HG03354 (cell line): Measurements from ENCODE around the gene ZNF519.
"Not testable (repeated sequence)": the region's sequence is repeated elsewhere in the genome, so short reads cannot be mapped to it uniquely, and the experiment has no call there.

ENCODE experiments used
- ATAC-seq: cut with Tn5 transposase; IDR thresholded peaks from one replicate; pipeline ENCODE4 v1.9.1; 2021; ENCODE audit warnings: mild to moderate bottlenecking; ENCODE audit not compliant: unreplicated experiment, poor library complexity, severe bottlenecking

The ZNF519 gene

GRCh38 chr18:14132271-14132700 lies at the start of gene ZNF519:
Gene ZNF519 (minus strand): TSS chr18:14132435. CDS start chr18:14132277, 158 bp downstream.
- ATAC-seq = peak; percentile 100

GRCh38 chr18:14179306-14179705 lies 47.1 kb upstream of the ZNF519 start:
- ATAC-seq = no peak

GRCh38 chr18:14178321-14179196 lies 46.3 kb upstream of the ZNF519 start:
- ATAC-seq = peak; percentile 96

- ATAC-seq = not testable (repeated sequence)
Measured at GRCh38 chr18:14177540-14178320, 45.5 kb upstream of the ZNF519 start.

- not testable (repeated sequence) for ATAC-seq
Measured at GRCh38 chr18:14175404-14175803, 43.2 kb upstream of the ZNF519 start.

GRCh38 chr18:14174706-14175085 lies 42.5 kb upstream of the ZNF519 start:
- ATAC-seq = no peak

GRCh38 chr18:14174002-14174705 lies 41.9 kb upstream of the ZNF519 start:
- not testable (repeated sequence) for ATAC-seq

GRCh38 chr18:14173116-14173951 lies 41.1 kb upstream of the ZNF519 start:
- ATAC-seq = not testable (repeated sequence)

GRCh38 chr18:14172142-14173115 lies 40.2 kb upstream of the ZNF519 start:
- not testable (repeated sequence) for ATAC-seq

GRCh38 chr18:14171301-14172141 lies 39.3 kb upstream of the ZNF519 start:
- ATAC-seq = not testable (repeated sequence)

- not testable (repeated sequence) for ATAC-seq
Measured at GRCh38 chr18:14170367-14171036, 38.3 kb upstream of the ZNF519 start.

- not testable (repeated sequence) for ATAC-seq
Measured at GRCh38 chr18:14162915-14163314, 30.7 kb upstream of the ZNF519 start.

- ATAC-seq = not testable (repeated sequence)
Measured at GRCh38 chr18:14151564-14152113, 19.4 kb upstream of the ZNF519 start.

GRCh38 chr18:14150766-14151165 lies 18.5 kb upstream of the ZNF519 start:
- ATAC-seq = not testable (repeated sequence)

- not testable (repeated sequence) for ATAC-seq
Measured at GRCh38 chr18:14149916-14150420, 17.7 kb upstream of the ZNF519 start.
